CD14-positive monocyte (primary cell): ENCODE results near the gene CTNNA2. TPM values are rescaled to one million over a fixed set of nuclear protein-coding genes. Genes with fewer than 3 reads are reported as not detected.

Source experiments
- DNase-seq, 3 donors: peaks; one replicate each; pipeline ENCODE4 v3.0.0-alpha.2; 2011 to 2022
- H2AFZ ChIP-seq: 2 replicates; pipeline ENCODE4 v1.6.0; 2012; ENCODE audit warnings: mild to moderate bottlenecking, low read depth, low read length, inconsistent platforms; ENCODE audit not compliant: insufficient read depth, poor library complexity, severe bottlenecking
- H3K27ac ChIP-seq, 2 donors: 1 replicate in 1 of 2; 2 replicates in 1 of 2; pipeline ENCODE4 v1.5.1; 2012 to 2013; ENCODE audit warnings: low read length in 2 of 2, control low read depth in 1 of 2, inconsistent platforms in 1 of 2, low read depth in 1 of 2, mild to moderate bottlenecking in 1 of 2
- H3K27me3 ChIP-seq, 2 donors: one replicate each; pipeline versions ENCODE4 v1.6.0 to v1.6.1; 2011 to 2013; ENCODE audit warnings: low read length in 2 of 2; ENCODE audit not compliant: control insufficient read depth in 2 of 2, insufficient read depth in 2 of 2
- H3K36me3 ChIP-seq, 2 donors: replicated peaks in 1 of 2; 1 replicate in 1 of 2; 2 replicates in 1 of 2; pipeline versions ENCODE4 v1.5.1 to v1.6.1; 2012 to 2013; ENCODE audit warnings: low read length in 2 of 2, control low read depth in 1 of 2, inconsistent platforms in 1 of 2, mild to moderate bottlenecking in 1 of 2; ENCODE audit not compliant: insufficient read depth in 2 of 2, control insufficient read depth in 1 of 2
- H3K4me1 ChIP-seq, 2 donors: 1 replicate in 1 of 2; 2 replicates in 1 of 2; pipeline versions ENCODE4 v1.5.1 to v1.6.1; 2012 to 2013; ENCODE audit warnings: low read length in 2 of 2, control low read depth in 1 of 2, inconsistent platforms in 1 of 2, mild to moderate bottlenecking in 1 of 2, moderate library complexity in 1 of 2; ENCODE audit not compliant: insufficient read depth in 2 of 2, control insufficient read depth in 1 of 2
- H3K4me2 ChIP-seq: replicated peaks from 2 replicates; pipeline ENCODE3; 2012; ENCODE audit warnings: low read length, moderate library complexity, mild to moderate bottlenecking; ENCODE audit not compliant: poor library complexity, severe bottlenecking; ENCODE audit errors: extremely low read depth
- H3K4me3 ChIP-seq, 3 experiments: fragments of 200-600 bp in 1 of 3; sonication (generic) in 1 of 3; replicated peaks in 1 of 3; 1 replicate in 2 of 3; 2 replicates in 1 of 3; pipeline ENCODE4 v1.5.1; 2011 to 2013; ENCODE audit warnings: low read length in 3 of 3, mild to moderate bottlenecking in 3 of 3, control low read depth in 2 of 3, low read depth in 2 of 3, inconsistent platforms in 1 of 3, moderate library complexity in 1 of 3
- H3K79me2 ChIP-seq: 2 replicates; pipeline ENCODE4 v1.6.0; 2012; ENCODE audit warnings: mild to moderate bottlenecking, control low read depth, inconsistent platforms, low read length, moderate library complexity; ENCODE audit not compliant: insufficient read depth
- H3K9ac ChIP-seq: 2 replicates; pipeline ENCODE4 v1.6.0; 2017; ENCODE audit warnings: low read length, mild to moderate bottlenecking; ENCODE audit not compliant: insufficient read depth, poor library complexity, severe bottlenecking
- H3K9me3 ChIP-seq, 2 donors: replicated peaks in 1 of 2; 1 replicate in 1 of 2; 2 replicates in 1 of 2; pipeline versions ENCODE4 v1.5.1 to v1.6.1; 2012 to 2013; ENCODE audit warnings: low read length in 2 of 2, control low read depth in 1 of 2; ENCODE audit not compliant: control insufficient read depth in 1 of 2, insufficient read depth in 1 of 2
- H4K20me1 ChIP-seq: 2 replicates; pipeline ENCODE4 v1.6.0; 2012; ENCODE audit warnings: mild to moderate bottlenecking, low read length, control low read depth, moderate library complexity; ENCODE audit not compliant: insufficient read depth
- H3K27ac Mint-ChIP-seq, 7 donors: one replicate each; pipeline ENCODE4 v1.8.0; 2020; ENCODE audit warnings: mild to moderate bottlenecking in 7 of 7, mixed read lengths in 7 of 7, moderate library complexity in 6 of 7, inconsistent platforms in 2 of 7
- H3K27me3 Mint-ChIP-seq, 3 donors: one replicate each; pipeline ENCODE4 v1.8.0; 2021 to 2022; ENCODE audit warnings: low read depth in 3 of 3, mild to moderate bottlenecking in 3 of 3, mixed read lengths in 3 of 3, moderate library complexity in 3 of 3, inconsistent platforms in 1 of 3
- H3K36me3 Mint-ChIP-seq, 2 donors: one replicate each; pipeline ENCODE4 v1.8.0; 2020; ENCODE audit warnings: mixed read lengths in 2 of 2, inconsistent platforms in 1 of 2, mild to moderate bottlenecking in 1 of 2
- H3K4me1 Mint-ChIP-seq: one replicate; pipeline ENCODE4 v1.8.0; 2020; ENCODE audit warnings: mild to moderate bottlenecking, mixed read lengths
- H3K4me3 Mint-ChIP-seq, 2 donors: one replicate each; pipeline ENCODE4 v1.8.0; 2020; ENCODE audit warnings: mild to moderate bottlenecking in 2 of 2, mixed read lengths in 2 of 2, moderate library complexity in 1 of 2
- H3K9me3 Mint-ChIP-seq, 7 donors: one replicate each; pipeline ENCODE4 v1.8.0; 2020 to 2022; ENCODE audit warnings: mixed read lengths in 7 of 7, mild to moderate bottlenecking in 6 of 7, moderate library complexity in 6 of 7, inconsistent platforms in 2 of 7
- CTCF ChIP-seq: fragments of 200-600 bp; IDR thresholded peaks from one replicate; pipeline ENCODE4 v1.8.0; 2022; ENCODE audit warnings: antibody characterized with exemption, mild to moderate bottlenecking
- WGBS: methylation state at CpG from one replicate; pipeline ENCODE4 v1.1.5; 2013; ENCODE audit warnings: missing lambda C conversion rate; ENCODE audit not compliant: insufficient coverage; 5-methylcytosine and 5-hydroxymethylcytosine counted together
- intact Hi-C, 2 donors: fragments of 100-400 bp; cut with micrococcal nuclease; formaldehyde crosslinking; loops; one replicate each; pipeline versions ENCODE4 v1.15.0 to v1.15.1; 2023
- polyA plus RNA-seq, 3 donors: library from polyadenylated mRNA; depleted of rRNA in 1 of 3; unstranded in 2 of 3; stranded (reverse) in 1 of 3; fragments of 300-500 nt in 2 of 3; fragments of >200 nt in 1 of 3; fragmentation: Illumina TruSeq in 2 of 3; gene quantifications; 1 replicate in 2 of 3; 2 replicates in 1 of 3; pipeline ENCODE4 v1.2.3, GENCODE V29; 2012 to 2021

CTNNA2 gene
- polyA plus RNA-seq, 3 donors = not detected

GRCh38 chr2:80302314-80303005, 789.6 kb downstream of the CTNNA2 start:
- Histone ChIP-seq H3K9me3 (peaks cover 0 to 7% of the 10 kb centered on the region in 2 donors), H4K20me1 (no peaks in the 10 kb centered on the region), H3K4me1 (no peaks in the 10 kb centered on the region), H3K27me3 (peaks cover 43 to 57% of the 10 kb centered on the region in 2 donors), H3K9ac (no peak overlapping the region), H3K79me2 (no peaks in the 10 kb centered on the region), H3K36me3 (no peaks in the 10 kb centered on the region), H3K27ac (no peak overlapping the region), H3K4me3 (no peak overlapping the region), H3K4me2 (no peak overlapping the region), H2AFZ (no peak overlapping the region)
- peaks cover 0 to 3% of the 10 kb centered on the region in 2 donors for H3K36me3 Mint-ChIP-seq
- peak overlapping the region in 1 of 2 donors; percentile 87 for H3K4me3 Mint-ChIP-seq
- H3K9me3 Mint-ChIP-seq = peaks cover 2 to 12% (median 9%) of the 10 kb centered on the region in 7 donors
- no peak for DNase-seq
- WGBS = 3% methylated on average over 50 of the region's 50 CpGs
- TF ChIP-seq CTCF = no peak
- H3K27me3 Mint-ChIP-seq = peaks cover 54 to 63% (median 61%) of the 10 kb centered on the region in 3 donors
- intact Hi-C loops = no loop called here
- no peaks in the 10 kb centered on the region for H3K4me1 Mint-ChIP-seq
- H3K27ac Mint-ChIP-seq = no peak overlapping the region

GRCh38 chr2:80303006-80303908, 790.4 kb downstream of the CTNNA2 start:
- Histone ChIP-seq H3K9me3 (peaks cover 0 to 7% of the 10 kb centered on the region in 2 donors), H4K20me1 (no peaks in the 10 kb centered on the region), H3K79me2 (no peaks in the 10 kb centered on the region), H3K36me3 (no peaks in the 10 kb centered on the region), H3K9ac (no peak overlapping the region), H2AFZ (no peak overlapping the region), H3K4me3 (no peak overlapping the region), H3K27me3 (peaks cover 43 to 57% of the 10 kb centered on the region in 2 donors), H3K27ac (no peak overlapping the region), H3K4me2 (no peak overlapping the region), H3K4me1 (no peaks in the 10 kb centered on the region)
- TF ChIP-seq CTCF = no peak
- H3K9me3 Mint-ChIP-seq = peaks cover 2 to 12% (median 9%) of the 10 kb centered on the region in 7 donors
- H3K27me3 Mint-ChIP-seq = peaks cover 54 to 63% (median 61%) of the 10 kb centered on the region in 3 donors
- peak overlapping the region in 1 of 2 donors; percentile 87 for H3K4me3 Mint-ChIP-seq
- peaks cover 0 to 3% of the 10 kb centered on the region in 2 donors for H3K36me3 Mint-ChIP-seq
- intact Hi-C loops = no loop called here
- no peak overlapping the region for H3K27ac Mint-ChIP-seq
- 3% methylated on average over 54 of the region's 64 CpGs for WGBS
- H3K4me1 Mint-ChIP-seq = no peaks in the 10 kb centered on the region
- no peak for DNase-seq
